ENCODE results near the gene TBCD.
"Not testable (repeated sequence)": the region's sequence is repeated elsewhere in the genome, so short reads cannot be mapped to it uniquely, and the experiment has no call there.

The TBCD gene

DNA sequence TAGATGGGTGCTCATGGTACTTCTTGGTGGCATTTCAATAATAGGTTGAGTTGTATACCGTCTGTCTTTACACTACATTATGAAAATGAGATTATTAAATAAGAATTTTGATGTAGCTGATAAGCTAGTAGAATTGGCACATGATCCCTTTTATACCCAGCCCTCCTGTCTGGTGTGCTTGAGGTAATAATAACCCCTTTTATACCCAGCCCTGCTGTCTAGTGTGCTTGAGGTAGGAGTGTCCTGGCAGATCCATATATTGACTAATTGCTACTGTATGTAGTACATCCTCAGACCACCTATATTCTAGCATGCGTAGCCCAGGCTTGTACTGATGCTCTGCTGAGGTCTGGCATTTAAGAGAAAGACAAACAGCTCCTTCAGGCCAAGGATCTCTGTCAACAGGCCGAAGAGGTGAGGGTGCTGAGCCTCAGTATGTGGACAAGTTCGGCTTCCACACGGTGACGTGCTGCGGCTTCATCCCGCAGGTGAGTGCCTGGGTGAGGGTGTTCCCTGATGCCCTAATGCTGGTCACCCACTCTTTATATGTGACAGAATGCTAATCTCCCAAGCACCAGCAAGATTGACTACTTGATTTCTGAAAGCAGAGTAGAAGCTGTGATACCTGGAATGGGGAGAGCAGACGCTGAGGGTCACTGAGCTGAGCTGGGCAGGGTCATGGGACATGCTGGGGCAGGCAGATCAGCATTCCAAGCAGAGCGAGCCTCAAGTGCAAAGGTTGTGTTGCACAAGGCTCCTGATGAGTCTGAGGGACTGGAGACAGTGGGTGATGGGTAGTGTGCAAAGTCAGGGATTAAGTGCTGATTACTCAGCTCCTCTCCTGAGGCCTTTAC is 10.7 kb upstream of the TBCD start:
- in situ Hi-C loops (cut with MboI; ENCODE audit: low sequenced_read_pairs, unreplicated experiment) = no loop called here
- DNase-seq (ENCODE audit: low spot score) = no peak
- TF ChIP-seq, protein P1, sequence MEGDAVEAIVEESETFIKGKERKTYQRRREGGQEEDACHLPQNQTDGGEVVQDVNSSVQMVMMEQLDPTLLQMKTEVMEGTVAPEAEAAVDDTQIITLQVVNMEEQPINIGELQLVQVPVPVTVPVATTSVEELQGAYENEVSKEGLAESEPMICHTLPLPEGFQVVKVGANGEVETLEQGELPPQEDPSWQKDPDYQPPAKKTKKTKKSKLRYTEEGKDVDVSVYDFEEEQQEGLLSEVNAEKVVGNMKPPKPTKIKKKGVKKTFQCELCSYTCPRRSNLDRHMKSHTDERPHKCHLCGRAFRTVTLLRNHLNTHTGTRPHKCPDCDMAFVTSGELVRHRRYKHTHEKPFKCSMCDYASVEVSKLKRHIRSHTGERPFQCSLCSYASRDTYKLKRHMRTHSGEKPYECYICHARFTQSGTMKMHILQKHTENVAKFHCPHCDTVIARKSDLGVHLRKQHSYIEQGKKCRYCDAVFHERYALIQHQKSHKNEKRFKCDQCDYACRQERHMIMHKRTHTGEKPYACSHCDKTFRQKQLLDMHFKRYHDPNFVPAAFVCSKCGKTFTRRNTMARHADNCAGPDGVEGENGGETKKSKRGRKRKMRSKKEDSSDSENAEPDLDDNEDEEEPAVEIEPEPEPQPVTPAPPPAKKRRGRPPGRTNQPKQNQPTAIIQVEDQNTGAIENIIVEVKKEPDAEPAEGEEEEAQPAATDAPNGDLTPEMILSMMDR (IDR thresholded peaks at IDR 0.05; ENCODE audit: borderline replicate concordance, control extremely low read depth, extremely low read depth, insufficient read depth, missing control alignments) = no peak

DNA sequence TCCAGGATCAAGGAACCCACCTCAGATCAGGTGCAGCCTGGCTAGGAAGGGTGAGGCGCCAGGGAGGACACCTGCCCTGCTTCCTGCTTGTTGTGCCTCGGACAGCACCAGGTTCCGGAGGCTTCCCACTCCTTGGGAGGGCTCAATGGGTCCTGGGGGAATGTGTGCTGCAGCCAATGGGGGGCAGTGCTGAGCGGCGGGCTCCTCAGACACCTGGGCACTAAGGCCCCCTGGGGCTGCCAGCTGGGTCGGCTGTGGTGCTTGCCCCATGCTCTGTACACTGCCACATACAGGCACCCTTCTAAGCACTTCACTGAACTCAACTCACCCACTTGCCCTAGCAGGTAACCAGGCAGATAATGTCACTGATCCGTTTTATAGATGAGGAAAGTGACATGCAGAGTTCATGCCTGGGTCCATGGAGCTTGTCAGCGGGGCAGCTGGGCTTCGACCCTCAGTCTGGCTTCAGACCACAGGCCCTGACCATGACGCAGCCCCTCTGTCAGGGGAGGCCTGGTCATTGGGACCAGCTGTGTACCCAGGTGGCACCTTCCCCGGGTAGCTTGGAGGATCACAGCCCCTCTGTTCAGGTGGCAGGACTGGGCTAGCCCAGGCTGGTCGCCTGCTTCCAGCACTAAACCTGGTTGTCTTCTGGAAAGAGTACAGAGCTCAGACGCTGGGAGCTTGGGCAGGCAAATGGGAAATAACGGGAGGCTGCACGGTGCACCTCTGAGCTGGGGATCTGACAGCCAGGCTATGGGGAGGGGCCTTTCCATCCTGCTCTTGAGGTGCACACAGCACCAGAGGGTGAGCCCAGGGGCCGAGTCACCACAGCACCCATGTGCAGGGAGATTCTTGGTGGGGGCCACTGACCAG is 8.3 kb upstream of the TBCD start:
- no peak for DNase-seq (ENCODE audit: low spot score)
- TF ChIP-seq, protein P1 (IDR thresholded peaks at IDR 0.05; ENCODE audit: borderline replicate concordance, control extremely low read depth, extremely low read depth, insufficient read depth, missing control alignments) = no peak
- in situ Hi-C loops (cut with MboI; ENCODE audit: low sequenced_read_pairs, unreplicated experiment) = no loop called here

DNA sequence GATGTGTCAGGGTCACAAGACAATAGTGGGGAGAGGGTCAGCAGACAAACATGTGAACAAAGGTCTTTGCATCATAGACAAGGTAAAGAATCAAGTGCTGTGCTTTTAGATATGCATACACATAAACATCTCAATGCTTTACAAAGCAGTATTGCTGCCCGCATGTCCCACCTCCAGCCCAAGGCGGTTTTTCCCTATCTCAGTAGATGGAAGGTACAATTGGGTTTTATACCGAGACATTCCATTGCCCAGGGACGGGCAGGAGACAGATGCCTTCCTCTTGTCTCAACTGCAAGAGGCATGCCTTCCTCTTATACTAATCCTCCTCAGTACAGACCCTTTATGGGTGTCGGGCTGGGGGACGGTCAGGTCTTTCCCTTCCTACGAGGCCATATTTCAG is 7.1 kb upstream of the TBCD start:
- DNase-seq (ENCODE audit: low spot score) = not testable (repeated sequence)

DNA sequence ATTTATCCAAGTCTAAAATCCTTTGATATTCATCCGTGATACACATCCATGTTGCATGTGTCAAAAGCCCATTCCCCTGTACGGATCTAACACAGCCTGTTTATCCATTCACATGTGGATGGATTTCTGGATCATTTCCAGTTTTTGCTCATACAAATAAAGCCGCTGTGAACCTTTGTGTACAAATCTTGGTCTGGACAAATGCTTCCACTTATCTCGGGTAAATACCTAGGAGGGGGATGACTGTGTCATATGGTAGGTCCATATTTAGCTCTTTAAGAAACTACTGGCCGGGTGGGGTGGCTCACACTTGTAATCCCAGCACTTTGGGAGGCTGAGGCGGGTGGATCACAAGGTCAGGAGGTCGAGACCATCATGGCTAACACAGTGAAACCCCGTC is 6.3 kb upstream of the TBCD start:
- DNase-seq (ENCODE audit: low spot score) = no peak
- in situ Hi-C loops (cut with MboI; ENCODE audit: low sequenced_read_pairs, unreplicated experiment) = no loop called here

More for the DNA sequence above, 7.1 kb upstream of the TBCD start:
- in situ Hi-C loops (cut with MboI; ENCODE audit: low sequenced_read_pairs, unreplicated experiment) = not testable (repeated sequence)

DNA sequence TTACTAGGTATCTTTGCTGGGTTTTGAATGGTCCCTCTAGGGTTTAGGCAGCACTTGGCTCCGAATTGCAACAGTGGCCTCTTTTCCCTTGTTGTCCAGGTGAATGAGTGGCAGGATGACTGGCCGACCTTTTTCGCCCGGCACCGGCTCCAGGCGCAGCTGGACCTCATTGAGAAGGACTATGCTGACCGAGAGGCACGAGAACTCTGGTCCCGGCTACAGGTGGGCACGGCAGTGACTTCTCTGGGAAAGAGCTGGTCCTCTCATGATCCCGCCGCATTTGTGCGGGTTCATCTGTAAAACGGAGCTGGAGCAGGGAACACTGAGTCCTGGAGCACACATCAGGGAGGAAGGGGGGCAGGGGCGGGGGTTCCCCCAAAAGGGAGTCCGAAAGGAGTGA is 3.1 kb upstream of the TBCD start:
- in situ Hi-C loops (cut with MboI; ENCODE audit: low sequenced_read_pairs, unreplicated experiment) = no loop called here
- TF ChIP-seq, protein P1 (IDR thresholded peaks at IDR 0.05; ENCODE audit: borderline replicate concordance, control extremely low read depth, extremely low read depth, insufficient read depth, missing control alignments) = no peak
- DNase-seq (ENCODE audit: low spot score) = no peak

More for the DNA sequence above, 6.3 kb upstream of the TBCD start:
- TF ChIP-seq, protein P1 (IDR thresholded peaks at IDR 0.05; ENCODE audit: borderline replicate concordance, control extremely low read depth, extremely low read depth, insufficient read depth, missing control alignments) = no peak

DNA sequence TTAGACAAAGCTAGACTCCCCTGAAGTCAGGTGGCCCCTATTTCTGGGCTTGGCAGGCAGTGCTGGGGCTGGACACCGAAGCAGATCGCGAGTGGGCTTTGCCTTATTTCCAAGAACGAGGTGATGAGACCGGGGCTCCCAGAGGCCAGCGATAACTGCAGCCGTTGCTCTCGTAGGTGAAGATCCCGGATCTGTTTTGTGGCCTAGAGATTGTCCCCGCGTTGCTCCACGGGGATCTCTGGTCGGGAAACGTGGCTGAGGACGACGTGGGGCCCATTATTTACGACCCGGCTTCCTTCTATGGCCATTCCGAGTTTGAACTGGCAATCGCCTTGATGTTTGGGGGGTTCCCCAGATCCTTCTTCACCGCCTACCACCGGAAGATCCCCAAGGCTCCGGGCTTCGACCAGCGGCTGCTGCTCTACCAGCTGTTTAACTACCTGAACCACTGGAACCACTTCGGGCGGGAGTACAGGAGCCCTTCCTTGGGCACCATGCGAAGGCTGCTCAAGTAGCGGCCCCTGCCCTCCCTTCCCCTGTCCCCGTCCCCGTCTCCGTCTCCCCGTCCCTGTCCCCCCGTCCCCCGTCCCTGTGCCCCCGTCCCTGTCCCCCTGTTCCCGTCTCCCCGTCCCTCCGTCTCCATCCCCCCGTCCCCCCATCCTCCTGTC is 1.5 kb upstream of the TBCD start:
- TF ChIP-seq, protein P1 (IDR thresholded peaks at IDR 0.05; ENCODE audit: borderline replicate concordance, control extremely low read depth, extremely low read depth, insufficient read depth, missing control alignments) = no peak
- no peak for DNase-seq (ENCODE audit: low spot score)
- in situ Hi-C loops (cut with MboI; ENCODE audit: low sequenced_read_pairs, unreplicated experiment) = loop anchor here (25.0 kb wide), 1 partner anchor 88 kb away; no protein-coding TSS in a partner anchor

Data from GM13976 (cell line).